Neural progenitor cell (in vitro differentiated cells): ENCODE measurements around the gene HOXA10.

Experiments used
- CTCF ChIP-seq: fragments of 200-600 bp; sonication (generic); IDR thresholded peaks from 2 replicates; pipeline ENCODE4 v1.5.1; 2017; ENCODE audit warnings: antibody characterized with exemption, mild to moderate bottlenecking
- EZH2phosphoT487 ChIP-seq: fragments of 200-600 bp; sonication (generic); IDR thresholded peaks from 2 replicates; pipeline ENCODE4 v1.6.1; 2017; ENCODE audit warnings: antibody characterized with exemption

GRCh38 chr7:27185854-27186667 is 11.9 kb upstream of the HOXA10 start:
- TF ChIP-seq CTCF (no peak), EZH2phosphoT487 (peak; percentile 63)
